Skeletal muscle satellite cell (primary cell): ENCODE measurements around the gene SGCE.
A peak's percentile ranks its signal among the peaks of the same experiment; 100 is the strongest.

Experiments used
- H3K27me3 ChIP-seq: 2 replicates; pipeline ENCODE4 v1.7.0; 2013; ENCODE audit warnings: low read length; ENCODE audit not compliant: control insufficient read depth, insufficient read depth
- H3K36me3 ChIP-seq: 2 replicates; pipeline ENCODE4 v1.7.0; 2013; ENCODE audit warnings: mild to moderate bottlenecking, control low read depth, low read length; ENCODE audit not compliant: insufficient read depth
- H3K4me1 ChIP-seq: 2 replicates; pipeline ENCODE4 v1.7.0; 2013; ENCODE audit warnings: low read length; ENCODE audit not compliant: control insufficient read depth, insufficient read depth
- H3K4me2 ChIP-seq: 2 replicates; pipeline ENCODE4 v1.7.0; 2013; ENCODE audit warnings: mild to moderate bottlenecking, low read length
- H3K4me3 ChIP-seq: 2 replicates; pipeline ENCODE4 v1.7.0; 2013; ENCODE audit warnings: low read length
- H3K9ac ChIP-seq: 2 replicates; pipeline ENCODE4 v1.7.0; 2013; ENCODE audit warnings: mild to moderate bottlenecking, low read depth, low read length, moderate library complexity
- H3K9me3 ChIP-seq: replicated peaks from 2 replicates; pipeline ENCODE4 v1.7.0; 2013; ENCODE audit warnings: mild to moderate bottlenecking, control low read depth, low read length

The SGCE gene

GRCh38 chr7:94584113-94584512, 71.8 kb downstream of the SGCE start:
- no peaks in the 10 kb centered on the region for H3K9me3 ChIP-seq
- H3K4me2 ChIP-seq: no peak overlapping the region
- no peaks in the 10 kb centered on the region for H3K36me3 ChIP-seq
- H3K27me3 ChIP-seq: no peaks in the 10 kb centered on the region
- H3K4me1 ChIP-seq: peaks cover 14% of the 10 kb centered on the region
- H3K9ac ChIP-seq: no peak overlapping the region
- H3K4me3 ChIP-seq: no peak overlapping the region

- H3K4me2 ChIP-seq: peak overlapping the region; percentile 27
- H3K4me1 ChIP-seq: peaks cover 14% of the 10 kb centered on the region
- H3K27me3 ChIP-seq: no peaks in the 10 kb centered on the region
- H3K9ac ChIP-seq: no peak overlapping the region
- H3K36me3 ChIP-seq: no peaks in the 10 kb centered on the region
- no peaks in the 10 kb centered on the region for H3K9me3 ChIP-seq
- H3K4me3 ChIP-seq: no peak overlapping the region
These were observed 75.3 kb downstream of the SGCE start for GRCh38 chr7:94580601-94581000.

- H3K4me3 ChIP-seq: no peak overlapping the region
- H3K36me3 ChIP-seq: no peaks in the 10 kb centered on the region
- H3K4me1 ChIP-seq: peaks cover 14% of the 10 kb centered on the region
- H3K9ac ChIP-seq: no peak overlapping the region
- H3K4me2 ChIP-seq: no peak overlapping the region
- no peaks in the 10 kb centered on the region for H3K27me3 ChIP-seq
- no peaks in the 10 kb centered on the region for H3K9me3 ChIP-seq
These were observed 76.5 kb downstream of the SGCE start for GRCh38 chr7:94579470-94579869.

- Histone ChIP-seq H3K4me3 (no peak overlapping the region), H3K9ac (no peak overlapping the region), H3K4me2 (no peak overlapping the region), H3K27me3 (no peaks in the 10 kb centered on the region), H3K4me1 (peaks cover 14% of the 10 kb centered on the region), H3K36me3 (no peaks in the 10 kb centered on the region), H3K9me3 (no peaks in the 10 kb centered on the region)
These were observed 77.3 kb downstream of the SGCE start for GRCh38 chr7:94578614-94579013.

- Histone ChIP-seq H3K9me3 (no peaks in the 10 kb centered on the region), H3K4me2 (no peak overlapping the region), H3K36me3 (no peaks in the 10 kb centered on the region), H3K4me1 (peaks cover 14% of the 10 kb centered on the region), H3K9ac (no peak overlapping the region), H3K4me3 (no peak overlapping the region), H3K27me3 (no peaks in the 10 kb centered on the region)
These were observed 78.6 kb downstream of the SGCE start for GRCh38 chr7:94577357-94577756.

GRCh38 chr7:94576316-94576715, 79.6 kb downstream of the SGCE start:
- Histone ChIP-seq H3K4me2 (no peak overlapping the region), H3K27me3 (no peaks in the 10 kb centered on the region), H3K36me3 (no peaks in the 10 kb centered on the region), H3K4me3 (no peak overlapping the region), H3K9me3 (no peaks in the 10 kb centered on the region), H3K4me1 (peaks cover 14% of the 10 kb centered on the region), H3K9ac (no peak overlapping the region)

GRCh38 chr7:94575646-94576045, 80.3 kb downstream of the SGCE start:
- H3K4me2 ChIP-seq: no peak overlapping the region
- no peaks in the 10 kb centered on the region for H3K27me3 ChIP-seq
- no peak overlapping the region for H3K4me3 ChIP-seq
- no peak overlapping the region for H3K9ac ChIP-seq
- H3K9me3 ChIP-seq: no peaks in the 10 kb centered on the region
- H3K36me3 ChIP-seq: no peaks in the 10 kb centered on the region
- peaks cover 8% of the 10 kb centered on the region for H3K4me1 ChIP-seq

- Histone ChIP-seq H3K9ac (no peak overlapping the region), H3K4me2 (no peak overlapping the region), H3K4me1 (no peaks in the 10 kb centered on the region), H3K27me3 (no peaks in the 10 kb centered on the region), H3K9me3 (no peaks in the 10 kb centered on the region), H3K4me3 (no peak overlapping the region), H3K36me3 (no peaks in the 10 kb centered on the region)
These were observed 84.1 kb downstream of the SGCE start for GRCh38 chr7:94571816-94572215.

GRCh38 chr7:94567396-94567795, 88.5 kb downstream of the SGCE start:
- no peak overlapping the region for H3K4me3 ChIP-seq
- no peaks in the 10 kb centered on the region for H3K9me3 ChIP-seq
- H3K4me1 ChIP-seq: no peaks in the 10 kb centered on the region
- H3K36me3 ChIP-seq: no peaks in the 10 kb centered on the region
- no peak overlapping the region for H3K9ac ChIP-seq
- H3K4me2 ChIP-seq: no peak overlapping the region
- H3K27me3 ChIP-seq: no peaks in the 10 kb centered on the region

GRCh38 chr7:94565247-94565894, 90.6 kb downstream of the SGCE start:
- Histone ChIP-seq H3K36me3 (no peaks in the 10 kb centered on the region), H3K4me1 (no peaks in the 10 kb centered on the region), H3K4me2 (no peak overlapping the region), H3K27me3 (no peaks in the 10 kb centered on the region), H3K9ac (no peak overlapping the region), H3K4me3 (no peak overlapping the region), H3K9me3 (no peaks in the 10 kb centered on the region)

GRCh38 chr7:94562525-94562924, 93.4 kb downstream of the SGCE start:
- Histone ChIP-seq H3K4me2 (no peak overlapping the region), H3K4me3 (no peak overlapping the region), H3K4me1 (no peaks in the 10 kb centered on the region), H3K27me3 (no peaks in the 10 kb centered on the region), H3K9me3 (no peaks in the 10 kb centered on the region), H3K9ac (no peak overlapping the region), H3K36me3 (no peaks in the 10 kb centered on the region)

- H3K4me2 ChIP-seq: no peak overlapping the region
- H3K4me1 ChIP-seq: no peaks in the 10 kb centered on the region
- H3K27me3 ChIP-seq: no peaks in the 10 kb centered on the region
- no peak overlapping the region for H3K9ac ChIP-seq
- H3K36me3 ChIP-seq: no peaks in the 10 kb centered on the region
- no peaks in the 10 kb centered on the region for H3K9me3 ChIP-seq
- H3K4me3 ChIP-seq: no peak overlapping the region
These were observed 94.0 kb downstream of the SGCE start for GRCh38 chr7:94561841-94562514.
